Kidney capillary endothelial cell (primary cell): ENCODE measurements around the gene PRPS2.

ENCODE experiments used
- DNase-seq: peaks from one replicate; pipeline ENCODE4 v3.0.0-alpha.2; 2018; ENCODE audit warnings: low spot score

Gene PRPS2

DNA sequence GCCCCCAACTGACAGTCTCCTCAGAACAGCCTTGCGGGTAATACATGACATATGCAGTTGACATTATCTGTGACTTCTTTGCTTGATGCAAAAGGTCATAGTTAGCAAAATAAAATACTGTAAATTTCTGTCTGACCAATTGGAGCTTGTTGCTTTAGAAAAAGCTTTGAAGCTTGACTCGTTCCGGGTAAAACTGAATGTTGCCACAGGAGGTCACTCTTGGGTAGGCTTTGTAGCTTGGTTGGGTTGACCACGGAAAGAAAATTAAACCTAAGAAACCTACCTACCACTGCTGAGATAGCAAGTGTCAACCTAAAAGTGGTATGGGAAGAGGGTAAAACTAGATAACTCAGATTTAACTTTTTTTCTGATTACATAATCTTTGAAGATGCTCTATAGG, 23.2 kb downstream of the PRPS2 start:
- DNase-seq = peak; percentile 32

DNA sequence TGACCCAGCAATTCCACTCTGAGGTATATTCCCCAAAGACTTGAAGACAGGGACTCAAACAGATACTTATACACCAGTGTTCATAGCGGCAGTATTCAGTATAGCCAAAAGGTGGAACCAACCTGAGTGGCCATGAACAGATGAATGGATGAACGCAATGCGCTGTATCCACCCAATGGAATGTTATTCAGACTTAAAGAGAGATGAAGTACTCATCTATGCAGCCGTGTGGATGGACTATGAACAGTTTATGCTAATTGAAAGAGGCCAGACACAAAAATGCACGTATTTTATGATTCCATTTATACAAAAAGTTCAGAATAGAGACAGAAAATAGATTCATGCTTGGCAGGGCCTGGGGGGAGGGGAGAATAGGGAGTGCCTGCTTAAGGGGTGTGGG, 26.3 kb downstream of the PRPS2 start:
- no peak for DNase-seq

DNA sequence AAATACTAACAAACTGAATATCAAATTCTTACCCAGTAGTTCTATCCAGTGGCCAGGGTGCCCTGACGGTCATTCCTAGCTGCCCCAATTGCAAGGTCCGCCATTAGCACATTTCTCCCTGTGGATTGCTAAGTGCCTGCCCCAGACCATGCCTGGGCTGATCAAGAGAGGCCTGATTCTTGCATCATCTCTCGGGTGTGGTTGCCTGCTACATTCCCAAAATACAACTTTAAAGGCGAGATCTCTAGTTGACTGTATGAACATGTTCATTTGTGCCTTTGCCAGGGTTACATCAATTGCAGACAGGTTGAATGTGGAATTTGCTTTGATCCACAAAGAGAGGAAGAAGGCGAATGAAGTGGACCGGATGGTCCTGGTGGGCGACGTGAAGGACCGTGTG, 28.0 kb downstream of the PRPS2 start:
- no peak for DNase-seq

- DNase-seq = no peak
Measured at GRCh38 chrX:12820737-12821136, 29.5 kb downstream of the PRPS2 start.

DNA sequence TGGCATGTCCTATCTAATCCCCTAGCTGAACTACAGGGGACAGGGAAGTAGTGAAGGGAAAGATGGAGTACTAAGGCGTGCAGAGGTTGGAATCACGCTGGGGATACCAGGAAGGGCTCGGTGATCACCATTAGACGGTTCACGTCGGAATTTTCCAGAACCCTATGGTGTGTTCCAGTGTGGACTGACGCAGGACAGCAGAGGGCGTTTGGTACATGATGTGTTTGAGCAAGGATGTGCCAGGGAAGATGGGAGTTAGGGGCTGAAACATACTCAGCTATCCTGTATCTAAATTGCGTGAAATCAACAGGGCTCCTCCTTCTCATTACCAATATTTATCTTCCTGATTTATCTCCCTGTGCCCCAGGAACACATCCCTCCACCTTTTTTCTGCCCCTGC, 33.7 kb downstream of the PRPS2 start:
- DNase-seq = no peak

GRCh38 chrX:12825801-12826200, 34.6 kb downstream of the PRPS2 start:
- no peak for DNase-seq

- no peak for DNase-seq
Measured at GRCh38 chrX:12843061-12843667, 52.0 kb downstream of the PRPS2 start.

DNA sequence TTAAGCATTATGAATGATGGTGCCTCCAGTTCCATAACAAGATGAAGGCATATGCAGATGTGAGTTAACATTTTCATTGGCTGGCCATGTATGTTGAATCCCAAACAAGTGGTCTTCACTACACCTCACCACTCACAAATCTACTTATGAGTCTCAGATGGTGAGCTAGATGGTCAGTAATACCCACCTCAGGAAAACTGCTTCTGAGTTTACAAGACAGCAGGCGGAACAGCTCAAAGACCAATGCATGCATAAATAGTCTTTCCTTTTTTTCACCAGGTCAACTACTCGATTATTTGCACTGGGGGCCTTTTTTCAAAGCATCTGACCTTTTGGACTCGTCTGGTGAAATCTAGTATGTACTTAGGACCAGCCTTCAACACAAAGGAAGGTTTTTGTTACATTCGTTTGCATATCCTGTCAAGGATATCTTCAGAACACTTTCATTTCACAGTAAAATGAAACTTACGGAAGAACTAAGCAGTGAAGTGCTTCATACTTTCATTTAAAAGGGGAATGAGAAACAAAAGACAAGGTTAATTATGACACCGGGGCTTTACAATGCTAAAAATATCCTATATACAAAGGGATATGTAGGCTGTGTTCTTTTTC, 52.6 kb downstream of the PRPS2 start:
- no peak for DNase-seq

DNA sequence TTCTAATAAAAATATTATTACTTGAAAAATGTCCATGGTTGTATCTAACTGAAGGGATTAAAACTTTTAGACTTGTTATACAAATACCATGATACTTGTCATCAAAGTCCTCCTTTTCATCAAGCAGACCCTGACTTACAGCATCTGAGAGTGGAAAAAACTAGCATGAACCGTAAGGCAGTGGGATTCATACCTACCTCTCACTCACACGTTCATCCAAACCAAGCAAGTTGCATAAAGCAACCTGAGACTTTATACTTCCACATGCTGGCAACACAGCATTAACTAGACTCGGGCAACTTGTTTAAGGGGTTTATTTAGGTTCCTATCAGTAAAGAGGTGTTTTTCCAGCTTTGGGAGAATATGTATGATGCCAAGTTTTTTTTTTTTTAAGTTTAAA, 53.1 kb downstream of the PRPS2 start:
- DNase-seq = no peak

GRCh38 chrX:12865359-12865758, 74.1 kb downstream of the PRPS2 start:
- no peak for DNase-seq

DNA sequence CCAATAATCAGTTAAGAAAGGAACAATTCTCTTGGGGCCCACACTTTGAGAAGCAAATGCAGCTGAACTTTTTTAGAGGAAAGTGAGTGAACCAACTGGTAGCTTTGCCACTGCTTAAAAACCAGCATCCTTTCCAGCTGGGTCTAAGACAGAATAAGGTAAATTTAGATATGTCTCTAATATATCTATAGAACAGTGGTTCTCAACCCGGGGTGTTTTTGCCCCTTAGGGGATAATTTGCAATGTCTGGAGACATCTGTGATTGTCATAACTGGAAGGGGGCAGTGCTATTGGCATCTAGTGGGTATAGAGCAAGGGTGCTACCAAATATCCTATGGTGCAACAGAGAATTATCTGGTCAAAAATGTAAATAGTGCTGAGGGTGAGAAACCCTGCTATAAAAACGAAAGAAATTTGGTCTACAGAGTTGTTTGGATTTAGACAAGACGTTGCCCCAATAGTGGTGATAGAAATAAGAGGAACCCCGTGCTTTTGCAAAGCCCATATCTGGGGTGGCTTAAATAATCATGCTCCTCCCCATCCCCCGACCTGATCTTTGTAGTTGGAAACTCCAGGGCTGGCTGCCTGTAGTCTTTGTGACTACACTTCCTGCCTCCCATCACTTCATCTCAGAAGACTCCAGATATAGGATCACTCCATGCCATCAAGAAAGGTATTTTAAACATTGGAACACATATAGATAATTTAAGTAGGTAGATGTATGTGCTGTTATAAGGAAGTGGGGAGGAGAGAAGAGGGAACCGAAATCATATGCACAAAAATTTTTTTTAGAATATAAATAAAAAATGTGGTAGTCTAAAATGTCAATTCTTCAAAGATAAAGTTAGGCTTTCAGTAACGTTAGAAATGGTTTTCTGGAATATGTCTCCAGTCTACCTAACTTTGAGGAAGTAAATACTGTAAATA, 75.5 kb downstream of the PRPS2 start, which contains the start of gene TLR7:
TLR7 (plus strand) TSS at position 622 of the 927 bp plus-strand sequence. CDS start 507 bp downstream, outside the sequence.
- no peak for DNase-seq

DNA sequence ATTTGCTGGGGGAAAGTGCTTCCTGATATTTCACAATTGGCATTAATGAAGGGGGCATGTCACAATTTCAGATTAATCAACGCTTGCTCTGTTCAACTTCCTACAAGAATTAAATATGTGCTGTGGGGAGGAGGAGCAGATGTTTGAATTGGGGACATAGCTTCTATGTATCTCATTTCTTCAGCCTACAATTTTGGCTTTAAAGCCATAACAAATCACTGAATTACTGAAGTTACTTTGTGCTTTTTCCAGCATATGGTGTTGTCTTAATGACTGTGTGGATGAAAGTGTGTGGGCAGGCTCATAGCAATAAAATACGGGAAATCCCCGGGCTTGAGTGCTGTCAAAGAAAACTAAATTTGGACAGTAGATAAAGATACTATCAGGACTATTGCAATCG, 76.5 kb downstream of the PRPS2 start:
- DNase-seq = no peak

GRCh38 chrX:12868747-12869146, 77.5 kb downstream of the PRPS2 start:
- DNase-seq = no peak

DNA sequence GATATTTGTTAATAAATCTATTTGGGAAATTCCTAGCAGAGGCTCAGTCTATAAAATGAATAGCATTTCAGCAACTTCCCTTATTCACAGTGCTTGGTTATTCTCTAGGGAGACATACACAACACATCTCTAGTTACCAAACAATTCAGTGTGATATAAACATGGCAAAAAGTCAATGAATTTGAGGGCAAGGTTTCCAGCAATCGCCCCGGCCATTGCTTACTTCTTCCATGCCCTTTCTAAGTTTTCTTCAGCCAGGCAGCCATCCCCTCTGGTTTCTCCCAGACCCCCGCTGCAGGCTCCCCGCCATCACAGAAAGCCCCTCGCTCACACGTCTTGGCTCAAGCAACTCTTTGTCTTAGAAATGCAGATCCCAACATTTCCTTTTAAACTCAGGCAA, 80.0 kb downstream of the PRPS2 start:
- no peak for DNase-seq

DNA sequence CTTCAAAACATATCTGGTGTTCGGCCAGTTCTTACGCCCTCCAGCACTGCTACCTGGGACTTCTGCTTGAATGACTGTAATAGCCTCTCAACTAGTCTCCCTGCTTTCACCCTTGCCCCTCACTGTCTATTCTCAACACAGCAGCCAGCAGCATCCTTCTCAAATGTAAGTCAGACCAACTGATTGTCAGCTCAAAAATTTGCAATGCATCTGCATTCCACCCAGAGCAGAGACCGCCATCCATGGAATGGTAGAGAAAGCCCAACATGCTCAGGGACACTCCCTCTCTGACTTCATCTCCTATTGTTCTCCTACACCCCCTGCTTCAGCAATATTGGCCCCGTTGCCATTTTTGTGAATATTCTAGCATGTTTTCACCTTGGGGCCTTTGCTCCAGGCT, 81.5 kb downstream of the PRPS2 start:
- no peak for DNase-seq
